A549 (cell line): ENCODE measurements around the gene SIRPA.

Source experiments
- EP300 ChIP-seq, 2 experiments: fragments of >200 bp; sonication (Bioruptor Twin); formaldehyde crosslinking; IDR thresholded peaks; 2 replicates in 1 of 2; 3 replicates in 1 of 2; pipeline ENCODE4 v1.6.1; 2016 to 2017
- ESRRA ChIP-seq: fragments of 150-350 bp; IDR thresholded peaks from 2 replicates; pipeline ENCODE4 v1.6.1; 2014; ENCODE audit warnings: mild to moderate bottlenecking, low read length, borderline replicate concordance
- FOXS1 ChIP-seq: fragments of 250-450 bp; sonication (Bioruptor Pico); IDR thresholded peaks from 2 replicates; pipeline ENCODE4 v1.5.0; 2020; ENCODE audit warnings: mild to moderate bottlenecking, moderate library complexity
- HOXA7 ChIP-seq: fragments of 250-450 bp; sonication (Bioruptor Pico); IDR thresholded peaks from 2 replicates; pipeline ENCODE4 v1.5.0; 2020; ENCODE audit warnings: mild to moderate bottlenecking, moderate library complexity
- HOXB5 ChIP-seq: fragments of 250-450 bp; sonication (Bioruptor Pico); IDR thresholded peaks from 2 replicates; pipeline ENCODE4 v1.5.0; 2020; ENCODE audit warnings: mild to moderate bottlenecking, moderate library complexity
- JUN ChIP-seq, 2 experiments: fragments of >200 bp; sonication (Bioruptor Twin); formaldehyde crosslinking; IDR thresholded peaks; 2 replicates in 1 of 2; 3 replicates in 1 of 2; pipeline ENCODE4 v1.6.1; 2016 to 2017
- POLR2A ChIP-seq: IDR thresholded peaks from 2 replicates; pipeline ENCODE4 v1.6.1; 2012; ENCODE audit warnings: mild to moderate bottlenecking, low read length
- RAD21 ChIP-seq, 2 experiments: fragments of >200 bp in 1 of 2; sonication (Bioruptor Twin) in 1 of 2; formaldehyde crosslinking in 1 of 2; IDR thresholded peaks in 1 of 2; conservative IDR thresholded peaks in 1 of 2; 2 replicates in 1 of 2; 3 replicates in 1 of 2; pipeline ENCODE4 v1.6.1; 2012 to 2018; ENCODE audit warnings: inconsistent platforms in 1 of 2
- TF ChIP-seq, protein P1 (sequence below): fragments of >200 bp; sonication (Bioruptor Twin); formaldehyde crosslinking; IDR thresholded peaks from 3 replicates; pipeline ENCODE4 v1.5.1; 2016
- TF ChIP-seq, protein P2 (sequence below): fragments of >200 bp; sonication (Bioruptor Twin); formaldehyde crosslinking; IDR thresholded peaks from 3 replicates; pipeline ENCODE4 v1.6.1; 2016

DNA sequence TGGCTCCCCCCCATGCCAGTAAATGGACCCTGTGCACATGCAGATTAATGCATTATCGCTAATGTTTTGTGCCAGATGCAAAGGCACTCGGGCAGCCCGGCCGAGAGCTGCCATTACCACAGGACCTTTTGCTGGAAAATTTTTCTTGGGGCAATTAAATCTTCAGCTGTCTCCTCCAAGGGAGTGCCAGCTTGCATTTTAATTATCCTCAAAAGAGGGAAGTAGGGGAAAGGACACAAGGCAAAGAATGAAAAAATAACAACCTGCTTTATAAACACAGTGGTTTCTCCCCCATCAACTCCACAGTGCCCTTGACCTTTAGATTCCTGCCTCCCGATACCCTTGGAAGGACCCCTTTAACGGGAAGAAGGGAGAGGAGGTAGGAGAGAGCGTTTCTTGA is 50.5 kb downstream of the SIRPA start:
- no peak for TF ChIP-seq POLR2A
- no peak for TF ChIP-seq RAD21 (conservative IDR thresholded peaks at IDR 0.05 in 1 of 2, IDR thresholded peaks at IDR 0.05 in 1 of 2)
- TF ChIP-seq, protein P1, sequence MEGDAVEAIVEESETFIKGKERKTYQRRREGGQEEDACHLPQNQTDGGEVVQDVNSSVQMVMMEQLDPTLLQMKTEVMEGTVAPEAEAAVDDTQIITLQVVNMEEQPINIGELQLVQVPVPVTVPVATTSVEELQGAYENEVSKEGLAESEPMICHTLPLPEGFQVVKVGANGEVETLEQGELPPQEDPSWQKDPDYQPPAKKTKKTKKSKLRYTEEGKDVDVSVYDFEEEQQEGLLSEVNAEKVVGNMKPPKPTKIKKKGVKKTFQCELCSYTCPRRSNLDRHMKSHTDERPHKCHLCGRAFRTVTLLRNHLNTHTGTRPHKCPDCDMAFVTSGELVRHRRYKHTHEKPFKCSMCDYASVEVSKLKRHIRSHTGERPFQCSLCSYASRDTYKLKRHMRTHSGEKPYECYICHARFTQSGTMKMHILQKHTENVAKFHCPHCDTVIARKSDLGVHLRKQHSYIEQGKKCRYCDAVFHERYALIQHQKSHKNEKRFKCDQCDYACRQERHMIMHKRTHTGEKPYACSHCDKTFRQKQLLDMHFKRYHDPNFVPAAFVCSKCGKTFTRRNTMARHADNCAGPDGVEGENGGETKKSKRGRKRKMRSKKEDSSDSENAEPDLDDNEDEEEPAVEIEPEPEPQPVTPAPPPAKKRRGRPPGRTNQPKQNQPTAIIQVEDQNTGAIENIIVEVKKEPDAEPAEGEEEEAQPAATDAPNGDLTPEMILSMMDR: no peak
- TF ChIP-seq HOXA7: no peak
- no peak for TF ChIP-seq EP300 (IDR thresholded peaks at IDR 0.05)
- TF ChIP-seq ESRRA: no peak
- TF ChIP-seq JUN (IDR thresholded peaks at IDR 0.05): no peak
- no peak for TF ChIP-seq FOXS1 (CRISPR knock-in tag)
- no peak for TF ChIP-seq HOXB5
- TF ChIP-seq, protein P2, sequence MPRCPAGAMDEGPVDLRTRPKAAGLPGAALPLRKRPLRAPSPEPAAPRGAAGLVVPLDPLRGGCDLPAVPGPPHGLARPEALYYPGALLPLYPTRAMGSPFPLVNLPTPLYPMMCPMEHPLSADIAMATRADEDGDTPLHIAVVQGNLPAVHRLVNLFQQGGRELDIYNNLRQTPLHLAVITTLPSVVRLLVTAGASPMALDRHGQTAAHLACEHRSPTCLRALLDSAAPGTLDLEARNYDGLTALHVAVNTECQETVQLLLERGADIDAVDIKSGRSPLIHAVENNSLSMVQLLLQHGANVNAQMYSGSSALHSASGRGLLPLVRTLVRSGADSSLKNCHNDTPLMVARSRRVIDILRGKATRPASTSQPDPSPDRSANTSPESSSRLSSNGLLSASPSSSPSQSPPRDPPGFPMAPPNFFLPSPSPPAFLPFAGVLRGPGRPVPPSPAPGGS: no peak
